ENCODE measurements around the gene GRIN3A.

GRIN3A gene

DNA sequence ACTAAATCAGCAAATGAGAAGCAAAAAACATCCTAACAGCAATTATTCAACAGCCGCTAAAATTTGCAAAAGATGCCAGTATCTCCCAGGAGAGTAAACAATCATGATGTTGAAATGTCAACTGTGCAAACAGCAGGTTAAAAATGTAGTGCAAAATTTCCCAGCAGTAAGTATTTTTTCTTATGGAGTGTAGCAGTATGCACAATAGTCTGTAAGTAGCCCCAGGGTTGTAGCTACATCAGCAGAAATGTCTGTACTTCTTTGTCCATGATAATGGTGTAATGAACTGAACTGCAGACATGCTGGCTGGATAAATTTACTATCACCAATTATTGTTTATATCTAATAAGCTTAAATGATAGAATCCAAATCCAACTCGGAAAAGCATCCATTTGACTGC, 31.4 kb downstream of the GRIN3A start:
- H3K4me3 ChIP-seq (ENCODE audit: low read depth, low read length) = no peak overlapping the region
- no peak for DNase-seq (ENCODE audit: low read depth)

DNA sequence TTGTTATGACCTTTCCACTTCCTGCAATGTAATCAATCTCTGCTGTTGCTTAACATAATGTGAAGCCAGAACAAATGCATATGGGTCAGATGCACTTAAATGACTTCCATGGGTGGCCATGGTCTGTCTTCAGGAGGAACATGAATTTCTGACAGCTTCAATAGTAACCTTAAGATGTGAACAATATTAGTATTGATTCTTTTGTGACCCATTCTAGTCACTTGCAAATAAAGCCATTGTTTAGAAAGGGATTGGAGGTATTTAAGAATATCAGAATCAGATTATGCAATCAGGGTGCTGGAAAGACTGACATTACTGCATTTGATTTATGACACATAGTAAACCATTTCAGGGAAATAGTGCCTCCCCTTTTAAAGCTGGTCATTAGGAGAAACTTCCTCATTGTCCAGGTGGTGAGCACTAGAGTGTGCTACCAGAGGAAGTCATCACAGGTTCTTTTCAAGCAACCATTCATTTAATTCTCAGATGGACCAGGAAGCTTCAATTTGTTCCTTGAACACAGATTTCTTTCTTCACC, 32.1 kb downstream of the GRIN3A start:
- H3K4me3 ChIP-seq (ENCODE audit: low read depth, low read length) = no peak overlapping the region
- DNase-seq (ENCODE audit: low read depth) = no peak

DNA sequence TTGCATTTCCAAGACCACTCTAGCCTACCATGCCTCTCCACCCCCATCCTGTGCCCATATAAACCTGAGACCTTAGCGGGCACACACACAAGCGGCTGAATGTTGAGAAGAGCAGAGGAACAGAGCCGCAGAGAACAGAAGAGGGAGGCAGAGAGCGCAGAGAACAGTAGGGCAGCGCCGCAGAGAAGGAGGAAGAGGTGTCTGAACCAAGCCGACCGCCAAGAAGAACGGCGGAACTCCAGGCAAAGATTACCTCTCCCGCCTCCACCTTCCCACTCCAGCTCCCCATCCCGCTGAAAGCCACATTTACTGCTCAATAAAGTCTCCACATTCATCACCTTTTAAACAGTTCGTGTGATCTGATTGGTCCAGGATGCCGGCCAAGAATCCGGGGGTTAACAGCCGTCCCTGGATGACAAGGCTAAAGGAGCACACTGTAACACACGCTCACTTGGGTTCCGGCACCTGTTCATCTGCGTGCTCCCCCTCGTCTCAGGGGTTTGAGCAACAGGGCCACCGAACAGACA, 33.2 kb downstream of the GRIN3A start:
- H3K4me3 ChIP-seq (ENCODE audit: low read depth, low read length) = no peak overlapping the region
- no peak for DNase-seq (ENCODE audit: low read depth)

DNA sequence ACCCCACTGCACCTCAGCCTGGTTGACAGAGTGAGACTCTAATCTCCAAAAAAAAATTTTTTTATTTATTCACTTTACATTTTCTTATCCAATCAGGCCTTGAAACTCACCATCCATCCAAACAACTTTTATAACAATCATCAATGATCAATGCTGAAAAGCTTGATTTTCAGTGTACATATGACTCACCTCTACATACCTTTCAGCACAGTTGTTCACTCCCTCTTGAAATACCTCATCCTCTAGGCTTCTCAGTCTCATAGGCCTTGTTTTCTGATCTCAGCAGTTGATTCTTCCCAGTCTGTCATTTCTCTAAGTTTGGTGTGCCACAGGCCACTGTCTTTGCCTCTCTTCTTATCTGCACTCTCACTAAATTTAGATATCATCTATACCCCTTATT, 36.2 kb downstream of the GRIN3A start:
- H3K4me3 ChIP-seq (ENCODE audit: low read depth, low read length) = no peak overlapping the region
- DNase-seq (ENCODE audit: low read depth) = no peak

DNA sequence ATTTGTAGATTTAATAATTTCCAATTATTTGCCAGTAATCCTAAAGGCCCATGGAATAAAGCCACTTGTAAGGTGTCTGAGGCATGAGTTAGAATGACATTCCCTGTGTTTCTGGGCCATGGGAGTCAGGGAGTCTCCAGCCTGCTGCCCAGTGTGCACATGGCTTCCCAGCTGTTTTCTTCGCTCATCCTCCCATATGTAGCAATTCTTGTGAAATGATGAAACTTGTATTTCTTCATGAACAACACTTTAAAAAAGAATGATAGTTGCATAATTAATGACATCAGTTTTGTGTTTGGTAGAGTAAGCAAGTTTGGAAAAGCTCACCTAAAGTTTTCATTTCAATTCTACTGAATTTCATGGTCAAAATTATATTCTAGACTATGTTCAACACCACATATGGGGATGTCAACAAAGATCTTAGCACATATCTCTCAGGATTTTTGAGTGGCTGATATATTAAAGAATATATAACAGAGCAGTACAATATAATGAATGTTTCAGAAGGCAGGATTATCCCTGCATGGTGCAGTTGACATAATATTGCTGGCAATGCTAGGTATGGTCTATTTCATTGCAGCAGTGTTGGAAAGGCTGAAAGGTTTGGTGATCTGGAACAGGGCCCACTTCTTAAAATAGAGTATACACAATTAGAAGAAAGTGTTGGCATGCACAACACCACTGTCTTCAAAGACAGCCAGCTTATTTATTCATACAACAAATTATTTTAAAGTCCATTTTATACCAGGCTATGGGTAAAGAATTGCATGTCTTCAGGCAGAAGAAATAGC, 44.7 kb downstream of the GRIN3A start:
- no peak overlapping the region for H3K4me3 ChIP-seq (ENCODE audit: low read depth, low read length)
- no peak for DNase-seq (ENCODE audit: low read depth)

DNA sequence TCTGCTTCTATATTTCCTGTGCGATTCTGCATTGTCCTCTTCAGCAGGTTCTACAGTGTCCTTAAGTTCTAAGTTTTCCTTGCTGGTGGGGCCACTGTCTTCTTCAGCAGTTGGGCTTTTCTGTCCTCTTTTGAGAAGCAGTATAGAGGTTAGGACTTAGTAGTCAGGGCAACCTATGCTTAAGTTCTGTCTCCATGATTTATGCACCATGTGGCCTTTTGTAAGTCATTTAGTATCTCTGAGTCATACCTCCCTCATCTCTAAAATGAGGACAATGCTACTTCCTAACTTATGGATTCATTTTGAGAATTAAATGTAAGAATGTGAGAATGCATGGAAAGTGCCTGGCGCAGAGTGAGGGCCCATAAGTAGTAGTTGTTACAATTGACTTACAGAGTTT, 46.8 kb downstream of the GRIN3A start:
- no peak for DNase-seq (ENCODE audit: low read depth)
- H3K4me3 ChIP-seq (ENCODE audit: low read depth, low read length) = no peak overlapping the region

DNA sequence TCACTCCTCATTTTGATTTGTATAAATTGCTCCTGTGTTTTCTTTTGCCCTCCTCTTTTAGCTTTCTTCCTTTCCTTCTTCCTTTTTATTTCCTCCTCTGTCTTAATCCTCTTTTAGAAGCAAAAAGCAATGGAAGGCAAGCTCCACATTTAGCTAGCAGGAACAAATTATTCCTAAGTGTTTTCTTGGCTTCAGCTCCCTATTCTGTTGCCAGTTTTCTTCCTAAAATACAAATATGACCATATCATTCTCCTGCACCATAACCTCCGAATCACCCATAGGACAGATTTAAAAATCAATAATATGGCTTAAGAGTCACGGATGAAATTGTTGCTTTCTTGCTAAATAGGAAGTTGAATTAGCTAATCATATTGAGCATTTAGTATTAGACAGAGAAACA, 49.4 kb downstream of the GRIN3A start:
- no peak for DNase-seq (ENCODE audit: low read depth)
- H3K4me3 ChIP-seq (ENCODE audit: low read depth, low read length) = no peak overlapping the region

DNA sequence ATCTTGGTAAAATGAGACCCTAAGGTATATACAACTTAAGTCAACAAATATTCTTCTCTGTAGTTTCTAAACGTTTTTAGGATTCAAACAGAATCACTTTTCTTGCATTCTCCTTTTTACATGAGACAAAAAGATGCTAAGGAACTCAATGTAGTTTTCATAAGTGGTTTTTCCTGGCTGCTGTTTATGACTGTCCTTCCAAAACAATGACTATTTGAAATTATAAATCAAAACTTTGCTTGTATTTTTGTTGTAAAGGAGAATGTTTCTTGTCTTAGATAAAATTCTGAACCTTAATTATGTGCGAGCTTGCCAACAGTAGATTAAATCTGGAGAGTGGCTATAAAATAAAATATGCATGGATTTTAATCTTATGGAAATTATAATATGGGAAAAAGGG, 53.8 kb downstream of the GRIN3A start:
- no peak for DNase-seq (ENCODE audit: low read depth)
- H3K4me3 ChIP-seq (ENCODE audit: low read depth, low read length) = no peak overlapping the region

DNA sequence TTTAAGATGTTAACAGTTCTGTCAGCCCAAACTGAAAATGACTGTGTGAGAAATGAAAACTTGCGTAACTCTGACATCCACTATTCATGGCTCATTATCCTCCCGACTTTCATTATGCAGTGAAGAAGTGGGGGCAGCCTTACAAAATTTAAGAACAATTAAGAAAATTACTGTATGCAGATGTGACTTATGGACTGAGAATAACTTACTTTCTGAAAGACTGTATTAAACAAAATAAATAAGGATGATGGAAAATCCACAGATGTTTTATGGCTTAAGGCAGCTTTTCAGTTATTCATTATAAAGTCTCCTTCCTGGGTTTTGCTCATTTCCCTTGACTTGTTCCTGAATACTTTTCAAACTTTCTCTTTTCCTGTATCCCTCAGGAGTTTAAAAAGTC, 55.2 kb downstream of the GRIN3A start:
- no peak for DNase-seq (ENCODE audit: low read depth)
- H3K4me3 ChIP-seq (ENCODE audit: low read depth, low read length) = no peak overlapping the region

DNA sequence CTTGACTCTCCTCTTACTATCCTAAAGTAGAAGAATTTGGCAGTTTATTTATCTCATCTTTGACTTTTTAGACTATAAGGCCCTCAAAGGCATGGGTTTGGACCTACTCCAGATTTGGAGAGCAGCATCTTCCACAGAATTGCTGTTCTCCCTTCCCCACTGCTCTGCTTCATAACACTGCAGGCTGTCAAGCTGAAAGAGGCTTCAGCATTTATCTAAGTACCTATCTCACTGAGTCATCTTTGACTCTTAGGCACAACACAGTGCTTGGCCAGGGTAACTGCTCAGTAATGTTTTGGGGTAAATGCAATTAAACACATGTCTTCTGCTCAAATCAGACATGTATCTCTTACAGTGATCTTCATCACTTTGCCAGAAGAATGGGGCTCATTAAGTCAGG, 60.6 kb downstream of the GRIN3A start:
- no peak for DNase-seq (ENCODE audit: low read depth)
- H3K4me3 ChIP-seq (ENCODE audit: low read depth, low read length) = no peak overlapping the region

DNA sequence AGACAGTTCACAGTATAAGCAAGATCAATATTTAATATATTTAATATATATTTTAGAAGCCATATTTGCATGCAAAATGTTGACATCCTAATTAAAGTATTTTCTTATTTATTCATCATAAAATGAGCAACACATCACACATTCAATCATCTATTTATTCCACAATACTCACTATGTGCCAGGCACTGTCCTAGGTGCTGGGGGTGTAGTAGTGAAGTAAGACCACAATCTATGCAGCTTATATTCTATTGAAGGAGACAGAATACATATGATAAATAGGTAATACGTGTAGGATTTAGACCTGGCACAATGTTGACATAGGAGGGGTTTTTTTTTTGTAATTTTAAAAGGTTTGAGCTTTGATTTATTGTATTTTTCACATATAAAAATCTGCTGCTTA, 63.1 kb downstream of the GRIN3A start:
- no peak overlapping the region for H3K4me3 ChIP-seq (ENCODE audit: low read depth, low read length)
- no peak for DNase-seq (ENCODE audit: low read depth)

DNA sequence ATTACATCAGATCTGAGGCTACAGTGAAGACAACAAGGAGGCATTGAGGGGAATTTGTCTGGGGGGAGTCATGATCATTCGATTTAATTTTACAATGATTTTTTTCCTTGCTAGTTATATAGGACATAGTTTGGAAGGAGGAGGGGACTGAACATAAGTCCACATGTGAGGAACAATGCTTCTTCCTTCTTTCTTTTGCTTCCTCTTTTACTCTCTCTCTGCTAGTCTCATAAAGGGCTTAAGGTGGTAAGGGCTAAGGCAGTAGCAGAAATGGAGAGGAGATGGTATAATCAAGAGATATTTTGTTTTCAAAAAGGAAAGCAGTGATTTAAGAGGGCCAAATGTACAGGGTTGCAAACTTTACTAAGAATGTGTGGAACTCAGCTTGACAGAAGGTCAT, 64.3 kb downstream of the GRIN3A start:
- no peak overlapping the region for H3K4me3 ChIP-seq (ENCODE audit: low read depth, low read length)
- DNase-seq (ENCODE audit: low read depth) = no peak

DNA sequence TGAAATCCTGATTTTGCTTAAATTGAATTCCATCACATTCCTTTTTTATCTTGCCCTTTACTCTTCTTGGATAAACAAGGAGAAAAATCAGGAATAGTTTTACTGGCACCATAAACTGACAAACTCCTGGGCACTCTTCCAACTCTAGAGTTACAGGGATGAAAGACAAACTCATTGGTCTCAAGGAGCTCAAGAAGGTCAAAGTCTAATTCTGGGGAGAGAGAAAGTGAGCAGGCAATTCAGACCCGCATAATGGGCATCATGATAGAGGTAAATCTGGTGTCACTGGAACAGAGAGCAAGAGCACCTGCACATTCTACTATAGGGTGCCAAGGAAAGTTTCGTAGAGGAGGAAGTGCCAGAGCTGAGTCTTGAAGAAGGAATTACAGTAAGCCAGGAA, 64.8 kb downstream of the GRIN3A start:
- H3K4me3 ChIP-seq (ENCODE audit: low read depth, low read length) = no peak overlapping the region
- DNase-seq (ENCODE audit: low read depth) = no peak

DNA sequence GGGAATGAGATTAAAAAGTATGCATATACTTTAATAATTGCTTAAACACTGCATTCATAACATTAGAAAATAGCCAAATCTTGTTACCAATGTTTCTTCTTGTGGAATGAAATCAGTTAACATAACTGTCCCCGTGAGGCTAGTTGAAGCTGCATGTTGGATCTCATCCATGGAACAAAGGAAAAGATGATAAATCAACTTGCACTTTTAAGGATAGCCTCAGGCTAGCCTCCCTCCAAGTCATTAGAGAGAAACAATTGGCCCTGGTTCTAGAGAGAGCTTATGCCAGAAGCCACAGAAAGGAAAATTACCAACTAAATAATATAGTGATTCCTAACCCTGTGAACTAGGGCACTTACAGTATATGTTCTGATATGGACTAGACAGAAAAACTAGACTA, 66.9 kb downstream of the GRIN3A start:
- no peak for DNase-seq (ENCODE audit: low read depth)
- no peak overlapping the region for H3K4me3 ChIP-seq (ENCODE audit: low read depth, low read length)

DNA sequence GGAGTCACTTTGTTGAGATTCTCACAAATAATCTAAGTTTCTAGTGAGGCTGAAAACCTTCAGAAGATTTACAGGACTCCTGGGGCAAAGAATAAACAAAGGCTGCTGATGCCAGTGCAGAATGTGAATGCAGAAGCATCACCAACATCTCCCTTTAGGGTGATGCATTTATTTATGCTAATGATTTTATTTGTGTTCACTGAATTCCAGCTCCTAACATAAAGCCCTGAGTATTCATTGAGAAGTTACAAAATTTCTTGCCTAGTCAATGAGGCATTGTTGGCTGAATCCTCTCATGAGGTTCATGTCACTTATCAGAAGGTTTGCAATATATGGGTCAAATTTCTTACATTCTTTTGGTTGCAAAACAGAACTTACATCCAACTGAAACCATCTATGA, 70.0 kb downstream of the GRIN3A start:
- no peak overlapping the region for H3K4me3 ChIP-seq (ENCODE audit: low read depth, low read length)
- DNase-seq (ENCODE audit: low read depth) = no peak

DNA sequence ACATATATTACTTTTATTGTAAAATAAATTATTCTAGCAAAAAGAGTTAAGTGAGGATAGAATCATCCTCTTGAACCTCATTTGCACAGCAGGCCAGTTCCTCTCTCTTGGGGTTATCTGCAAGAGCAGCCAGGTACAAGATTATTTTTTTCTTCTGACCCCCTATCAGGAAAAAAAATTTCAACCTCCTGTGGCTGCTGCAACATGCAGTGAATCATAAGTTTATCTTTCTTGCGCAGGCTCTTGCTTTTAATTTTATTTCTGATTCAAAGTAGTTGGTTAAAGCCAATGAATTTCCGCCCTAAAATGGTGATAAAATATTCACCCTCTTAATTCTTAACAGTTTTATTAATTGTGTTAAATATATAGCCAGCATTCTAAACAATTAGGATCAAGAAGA, 74.0 kb downstream of the GRIN3A start:
- no peak for DNase-seq (ENCODE audit: low read depth)
- no peak overlapping the region for H3K4me3 ChIP-seq (ENCODE audit: low read depth, low read length)

DNA sequence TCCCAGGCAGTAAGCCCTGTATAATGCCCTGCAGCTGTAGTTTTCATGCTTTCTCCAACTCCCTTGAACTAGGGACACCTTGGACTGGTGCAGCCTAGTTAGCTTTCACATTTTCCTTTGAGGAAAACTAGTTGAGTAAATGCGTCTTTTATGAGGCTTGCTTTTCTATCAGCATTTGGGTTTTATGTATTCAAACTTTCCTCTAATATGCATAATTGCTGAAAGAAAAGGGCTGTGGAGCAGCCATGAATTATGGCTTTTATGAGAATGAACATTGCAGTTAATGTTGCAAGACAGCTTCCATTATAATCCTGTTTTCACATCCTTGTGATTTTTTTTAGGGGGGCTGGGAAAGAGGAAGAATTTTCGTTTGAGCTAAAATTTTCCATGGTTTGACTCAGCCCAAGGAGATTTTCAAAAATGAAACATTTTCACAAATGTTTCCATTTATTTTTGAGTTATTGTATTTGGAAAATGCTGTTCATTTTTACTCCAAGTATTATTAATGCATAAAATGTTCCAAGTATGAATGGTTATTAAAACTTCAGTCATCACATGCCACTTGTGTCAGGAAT, 85.8 kb downstream of the GRIN3A start:
- no peak for DNase-seq (ENCODE audit: low read depth)

DNA sequence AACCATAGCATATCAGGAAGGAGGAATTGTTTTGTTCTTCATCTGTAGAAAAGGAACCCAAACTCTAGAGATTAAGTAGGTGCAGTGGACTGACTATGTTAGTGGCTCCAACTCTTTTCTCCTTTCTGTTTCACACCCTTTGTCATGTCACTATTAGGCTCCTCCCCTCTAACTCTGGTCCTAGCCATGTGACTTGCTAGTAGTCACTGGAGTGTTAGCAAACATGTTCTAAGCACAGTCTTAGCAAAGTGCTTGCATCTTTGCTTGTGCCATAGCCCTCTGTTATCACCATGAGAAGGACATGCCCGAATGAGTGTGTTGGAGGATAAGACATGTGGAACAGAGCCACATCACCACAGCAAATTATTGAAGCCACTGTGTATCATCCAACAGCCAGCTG, 88.3 kb downstream of the GRIN3A start:
- H3K4me3 ChIP-seq (ENCODE audit: low read depth, low read length) = no peak overlapping the region
- DNase-seq (ENCODE audit: low read depth) = no peak

More for the DNA sequence above, 85.8 kb downstream of the GRIN3A start:
- H3K4me3 ChIP-seq (ENCODE audit: low read depth, low read length) = no peak overlapping the region

DNA sequence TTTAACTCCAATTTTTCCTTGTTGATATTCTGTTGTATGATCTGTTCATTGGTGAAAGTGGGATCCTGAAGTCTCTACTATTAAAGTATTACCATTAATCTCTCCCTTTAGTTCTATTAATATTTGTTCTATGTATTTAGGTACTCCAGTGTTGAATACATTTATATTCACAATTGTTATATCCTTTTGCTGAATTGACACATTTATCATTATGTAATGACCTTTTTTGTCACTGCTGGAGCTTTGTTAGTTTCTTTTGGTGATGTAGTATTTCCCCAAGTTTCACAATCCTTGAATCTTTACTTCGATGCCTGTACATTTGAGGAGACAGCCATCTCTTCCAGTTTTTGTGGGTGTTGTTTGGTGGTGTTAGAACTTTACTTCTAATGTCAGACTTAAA, 90.0 kb downstream of the GRIN3A start:
- no peak for DNase-seq (ENCODE audit: low read depth)
- H3K4me3 ChIP-seq (ENCODE audit: low read depth, low read length) = no peak overlapping the region

DNA sequence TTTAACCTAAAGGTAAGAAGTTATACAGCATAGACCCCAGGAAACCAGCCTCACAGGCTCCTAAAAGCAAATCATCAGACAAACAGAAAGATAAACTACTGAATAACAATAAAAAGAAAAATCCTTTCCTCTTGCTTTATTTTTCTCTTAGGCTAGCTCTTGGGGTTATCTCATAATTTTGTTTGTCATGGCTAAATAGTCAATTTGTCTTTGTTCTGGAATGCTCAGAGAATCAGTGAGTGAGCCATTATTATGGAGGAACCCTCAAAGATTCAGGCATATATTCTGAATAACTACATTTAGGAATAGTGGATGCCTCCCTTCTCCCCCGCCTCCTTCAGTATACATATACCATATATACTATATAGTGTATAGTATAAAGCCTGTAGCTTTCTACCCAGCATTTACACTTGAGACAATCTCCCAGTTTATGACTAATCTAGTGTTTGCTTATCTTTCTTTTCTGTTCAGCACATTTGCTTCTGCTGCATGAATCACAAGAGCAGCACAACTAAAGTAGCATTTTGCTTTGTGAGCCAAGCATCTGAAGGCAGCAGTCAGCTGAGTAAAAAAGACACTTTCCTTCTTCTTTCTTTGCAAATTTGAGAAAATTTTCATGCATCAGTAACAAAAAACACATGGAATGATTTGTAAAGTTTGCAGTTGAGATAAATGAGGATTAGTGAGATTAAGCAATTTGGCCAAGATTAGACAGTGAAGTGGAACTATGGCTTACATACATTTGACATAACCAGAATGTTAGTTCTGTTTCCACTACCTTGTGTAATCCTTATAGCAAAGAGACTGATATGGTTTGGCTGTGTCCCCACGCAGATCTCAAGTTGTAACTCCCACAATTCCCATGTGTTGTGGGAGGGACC, 98.4 kb downstream of the GRIN3A start:
- H3K4me3 ChIP-seq (ENCODE audit: low read depth, low read length) = no peak overlapping the region
- DNase-seq (ENCODE audit: low read depth) = no peak
